A673 (cell line): ENCODE measurements around the gene MDGA2.

Experiments used
- EZH2 ChIP-seq: fragments of 200-600 bp; sonication (generic); IDR thresholded peaks from 2 replicates; pipeline ENCODE4 v1.6.1; 2017; ENCODE audit warnings: borderline replicate concordance, low read depth, mild to moderate bottlenecking, mixed read lengths, antibody characterized with exemption, low read length; ENCODE audit not compliant: poor library complexity, severe bottlenecking
- TF ChIP-seq, protein P1 (sequence below): fragments of 300-800, 200-600 bp; sonication (generic); conservative IDR thresholded peaks from 2 replicates; pipeline ENCODE4 v1.5.1; 2017; ENCODE audit warnings: low read depth, mild to moderate bottlenecking, antibody characterized with exemption, low read length, moderate library complexity, mixed read lengths

DNA sequence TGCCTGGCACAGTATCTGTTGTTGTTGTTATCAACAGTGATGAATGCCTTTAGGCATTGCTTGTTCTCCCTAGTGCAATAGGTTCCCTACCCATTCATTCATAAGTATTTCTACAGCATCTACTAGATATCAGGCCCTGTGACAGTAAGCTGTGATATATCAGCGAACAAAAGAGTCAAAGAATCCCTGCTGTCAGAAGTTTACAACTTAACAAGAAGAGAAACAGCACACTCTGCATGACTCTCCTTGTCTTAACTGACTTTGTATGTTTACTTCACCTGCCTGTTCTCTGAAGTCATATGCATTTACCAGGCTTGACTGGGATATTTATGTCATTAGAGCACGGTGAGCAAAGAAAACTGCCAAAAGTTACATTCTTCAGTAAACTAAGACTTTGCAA is 571.6 kb downstream of the MDGA2 start:
- TF ChIP-seq, protein P1, sequence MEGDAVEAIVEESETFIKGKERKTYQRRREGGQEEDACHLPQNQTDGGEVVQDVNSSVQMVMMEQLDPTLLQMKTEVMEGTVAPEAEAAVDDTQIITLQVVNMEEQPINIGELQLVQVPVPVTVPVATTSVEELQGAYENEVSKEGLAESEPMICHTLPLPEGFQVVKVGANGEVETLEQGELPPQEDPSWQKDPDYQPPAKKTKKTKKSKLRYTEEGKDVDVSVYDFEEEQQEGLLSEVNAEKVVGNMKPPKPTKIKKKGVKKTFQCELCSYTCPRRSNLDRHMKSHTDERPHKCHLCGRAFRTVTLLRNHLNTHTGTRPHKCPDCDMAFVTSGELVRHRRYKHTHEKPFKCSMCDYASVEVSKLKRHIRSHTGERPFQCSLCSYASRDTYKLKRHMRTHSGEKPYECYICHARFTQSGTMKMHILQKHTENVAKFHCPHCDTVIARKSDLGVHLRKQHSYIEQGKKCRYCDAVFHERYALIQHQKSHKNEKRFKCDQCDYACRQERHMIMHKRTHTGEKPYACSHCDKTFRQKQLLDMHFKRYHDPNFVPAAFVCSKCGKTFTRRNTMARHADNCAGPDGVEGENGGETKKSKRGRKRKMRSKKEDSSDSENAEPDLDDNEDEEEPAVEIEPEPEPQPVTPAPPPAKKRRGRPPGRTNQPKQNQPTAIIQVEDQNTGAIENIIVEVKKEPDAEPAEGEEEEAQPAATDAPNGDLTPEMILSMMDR, result no peak
- TF ChIP-seq EZH2, result no peak
